HepG2 (cell line): ENCODE results near the gene FBN2. TPM values are rescaled to one million over a fixed set of nuclear protein-coding genes. Genes with fewer than 3 reads are reported as not detected.

Experiments
- ATAC-seq: fragments of 200-7000 bp; cut with Tn5 transposase; 3 replicates; pipeline ENCODE4 v1.9.1; 2020; ENCODE audit warnings: mild to moderate bottlenecking, moderate library complexity
- BruUV-seq: library from RNA; stranded (reverse); fragments of 400-500 nt; replicated peaks from 2 replicates; lab custom pipeline; 2021; lab: Mats Ljungman, UMichigan
- CTCF ChIA-PET: fragments of 300-600 bp; formaldehyde crosslinking; extraction: SDS; loops from one replicate; lab custom pipeline; 2021; ENCODE audit warnings: low total read pairs, inconsistent platforms, low intra/inter-chr PET ratio; lab: Yijun Ruan, JAX
- POLR2A ChIA-PET: fragments of 350-600 bp; sonication (Branson Sonifier 250); formaldehyde crosslinking; loops from one replicate; lab custom pipeline; 2020; ENCODE audit warnings: antibody characterized with exemption, inconsistent platforms; lab: Yijun Ruan, JAX
- DNase-seq: peaks from one replicate; pipeline ENCODE4 v3.0.0-alpha.2; 2015; ENCODE audit warnings: low spot score
- FAIRE-seq: peaks from 3 replicates; lab custom pipeline; 2011; peaks lifted over from hg19 to GRCh38; lab: Jason Lieb, UNC
- H2AFZ ChIP-seq: one replicate; pipeline ENCODE4 v1.6.1; 2011; ENCODE audit warnings: low read length, inconsistent platforms
- H3K27ac ChIP-seq: fragments of 300-600 bp; 3 replicates; pipeline ENCODE4 v1.8.0; 2011; ENCODE audit warnings: mixed run types, mild to moderate bottlenecking, mixed read lengths, low read length, inconsistent platforms; ENCODE audit not compliant: insufficient read depth; ENCODE audit errors: extremely low read length
- H3K27me3 ChIP-seq, 2 experiments: fragments of 200-600 bp in 1 of 2; 2 replicates in 1 of 2; 3 replicates in 1 of 2; pipeline versions ENCODE4 v1.6.0 to v1.8.0; 2011; ENCODE audit warnings: low read length in 2 of 2, mild to moderate bottlenecking in 2 of 2, moderate library complexity in 2 of 2, inconsistent platforms in 1 of 2; ENCODE audit not compliant: insufficient read depth in 2 of 2, control insufficient read depth in 1 of 2
- H3K36me3 ChIP-seq, 2 experiments: fragments of 200-600 bp in 1 of 2; replicated peaks in 1 of 2; 2 replicates in 1 of 2; 3 replicates in 1 of 2; pipeline versions ENCODE4 v1.5.1 to v1.8.0; 2011; ENCODE audit warnings: low read length in 2 of 2, inconsistent platforms in 1 of 2; ENCODE audit not compliant: insufficient read depth in 2 of 2, control insufficient read depth in 1 of 2
- H3K4me1 ChIP-seq: 2 replicates; pipeline ENCODE4 v1.5.1; 2012; ENCODE audit warnings: low read length, inconsistent platforms; ENCODE audit not compliant: insufficient read depth
- H3K4me2 ChIP-seq: 2 replicates; pipeline ENCODE4 v1.6.0; 2011; ENCODE audit warnings: low read depth, low read length, inconsistent platforms
- H3K4me3 ChIP-seq, 3 experiments: fragments of 200-600 bp in 1 of 3; sonication (generic), shearing (Covaris generic) in 1 of 3; replicated peaks in 1 of 3; 2 replicates each; pipeline ENCODE4 v1.5.1; 2011 to 2016; ENCODE audit warnings: low read length in 3 of 3, inconsistent platforms in 2 of 3, low read depth in 2 of 3, mild to moderate bottlenecking in 2 of 3, control low read depth in 1 of 3, mixed read lengths in 1 of 3; ENCODE audit not compliant: insufficient read depth in 1 of 3
- H3K79me2 ChIP-seq: one replicate; pipeline ENCODE4 v1.6.1; 2011; ENCODE audit warnings: low read length, inconsistent platforms; ENCODE audit not compliant: insufficient read depth
- H3K9ac ChIP-seq: 2 replicates; pipeline ENCODE4 v1.6.0; 2011; ENCODE audit warnings: mild to moderate bottlenecking, low read depth, low read length, inconsistent platforms; ENCODE audit not compliant: insufficient read depth
- H3K9me3 ChIP-seq: 2 replicates; pipeline ENCODE4 v1.5.1; 2012; ENCODE audit warnings: mild to moderate bottlenecking, low read length
- H4K20me1 ChIP-seq: 2 replicates; pipeline ENCODE4 v1.6.0; 2011; ENCODE audit warnings: inconsistent platforms, mild to moderate bottlenecking, low read length, moderate library complexity; ENCODE audit not compliant: insufficient read depth
- ISL2 ChIP-seq: sonication (generic); formaldehyde crosslinking; IDR thresholded peaks from 2 replicates; pipeline ENCODE4 v1.5.0; 2020; ENCODE audit warnings: missing genetic modification reagents
- KAT2B ChIP-seq: fragments of 150-350 bp; IDR thresholded peaks from 2 replicates; pipeline ENCODE4 v1.6.1; 2014; ENCODE audit warnings: low read depth, low read length, borderline replicate concordance
- PAWR ChIP-seq: sonication (generic); formaldehyde crosslinking; IDR thresholded peaks from 2 replicates; pipeline ENCODE4 v1.4.0; 2020; ENCODE audit warnings: missing genetic modification reagents, mild to moderate bottlenecking, borderline replicate concordance
- PHF21A ChIP-seq: sonication (generic); formaldehyde crosslinking; IDR thresholded peaks from 2 replicates; pipeline ENCODE4 v1.5.0; 2020; ENCODE audit warnings: mild to moderate bottlenecking, missing genetic modification reagents
- SCMH1 ChIP-seq: sonication (generic); formaldehyde crosslinking; IDR thresholded peaks from 2 replicates; pipeline ENCODE4 v1.9.0; 2021; ENCODE audit warnings: missing genetic modification reagents, mild to moderate bottlenecking, borderline replicate concordance
- ZNF33B ChIP-seq: sonication (generic); formaldehyde crosslinking; IDR thresholded peaks from 2 replicates; pipeline ENCODE4 v1.5.1; 2020; ENCODE audit warnings: mild to moderate bottlenecking, missing genetic modification reagents
- ZNF652 ChIP-seq: IDR thresholded peaks from 2 replicates; pipeline ENCODE4 v1.6.1; 2016; ENCODE audit warnings: low read depth, borderline replicate concordance
- WGBS: methylation state at CpG from one replicate; pipeline ENCODE4 v1.1.6; 2017; ENCODE audit warnings: low lambda C conversion rate; 5-methylcytosine and 5-hydroxymethylcytosine counted together
- in situ Hi-C: cut with HindIII; loops from 2 replicates; pipeline ENCODE4 v1.10.0; 2017; ENCODE audit warnings: low pct_unique_long_range_greater_than_20kb; ENCODE audit not compliant: extremely low pct_ligation_motif_present
- intact Hi-C: fragments of 100-400 bp; cut with micrococcal nuclease; formaldehyde crosslinking; loops from one replicate; pipeline ENCODE4 v1.10.0; 2022; ENCODE audit not compliant: unreplicated experiment
- polyA plus RNA-seq, 8 experiments: library from polyadenylated mRNA; depleted of rRNA in 3 of 8; stranded (reverse) in 7 of 8; unstranded in 1 of 8; fragments of >200 nt; fragmentation: Illumina TruSeq in 4 of 8; extraction: Trizol in 4 of 8; gene quantifications; 2 replicates each; pipeline versions ENCODE4 v1.2.1 to v1.2.3, GENCODE V29; 2011 to 2016; ENCODE audit warnings: low read depth in 4 of 8, missing spikeins in 1 of 8, mixed read lengths in 1 of 8; ENCODE audit not compliant: insufficient read depth in 1 of 8
- total RNA-seq, 5 experiments: library from RNA; depleted of rRNA; stranded (reverse); fragments of >200 nt; fragmentation: Illumina TruSeq; extraction: Trizol; gene quantifications; 2 replicates each; pipeline ENCODE4 v1.2.3, GENCODE V29; 2016; ENCODE audit warnings: low read depth in 1 of 5
- TF ChIP-seq, protein P1 (sequence below): sonication (generic); formaldehyde crosslinking; IDR thresholded peaks from 2 replicates; pipeline ENCODE4 v1.8.1; 2023; ENCODE audit warnings: missing genetic modification reagents, inconsistent platforms, borderline replicate concordance
- TF ChIP-seq, protein P2 (sequence below): sonication (generic); formaldehyde crosslinking; IDR thresholded peaks from 2 replicates; pipeline ENCODE4 v1.4.0; 2020; ENCODE audit warnings: low read depth, missing genetic modification reagents
- TF ChIP-seq, protein P3 (sequence below): sonication (generic); formaldehyde crosslinking; conservative IDR thresholded peaks from 2 replicates; pipeline ENCODE4 v1.8.1; 2023; ENCODE audit warnings: missing genetic modification reagents

The FBN2 gene
- total and polyA plus RNA-seq, 2 of the 13 experiments (the other 11 are each of a cell fraction or from before 2014, with no cell fraction given): not detected

DNA sequence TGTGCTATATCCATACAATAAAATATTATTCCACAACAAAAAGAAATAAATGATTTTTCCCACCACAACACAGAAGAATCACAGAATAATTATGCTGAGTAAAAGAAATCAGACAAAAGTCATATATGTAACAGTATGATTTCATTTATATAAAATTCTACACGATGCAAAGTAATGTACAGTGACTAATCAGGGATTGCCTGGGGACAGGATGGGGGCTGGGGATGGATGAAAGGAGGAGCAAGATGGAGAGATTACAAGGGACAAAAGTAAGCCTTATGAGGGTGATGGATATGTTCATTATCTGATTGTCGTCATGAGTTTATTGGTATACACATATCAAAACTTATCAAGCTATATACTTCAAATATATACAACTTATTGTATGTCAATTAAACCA, 154.0 kb downstream of the FBN2 start (continued):
- TF ChIP-seq, protein P1, sequence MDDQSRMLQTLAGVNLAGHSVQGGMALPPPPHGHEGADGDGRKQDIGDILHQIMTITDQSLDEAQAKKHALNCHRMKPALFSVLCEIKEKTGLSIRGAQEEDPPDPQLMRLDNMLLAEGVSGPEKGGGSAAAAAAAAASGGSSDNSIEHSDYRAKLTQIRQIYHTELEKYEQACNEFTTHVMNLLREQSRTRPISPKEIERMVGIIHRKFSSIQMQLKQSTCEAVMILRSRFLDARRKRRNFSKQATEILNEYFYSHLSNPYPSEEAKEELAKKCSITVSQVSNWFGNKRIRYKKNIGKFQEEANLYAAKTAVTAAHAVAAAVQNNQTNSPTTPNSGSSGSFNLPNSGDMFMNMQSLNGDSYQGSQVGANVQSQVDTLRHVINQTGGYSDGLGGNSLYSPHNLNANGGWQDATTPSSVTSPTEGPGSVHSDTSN (CRISPR knock-in tag): no peak
- no peak for TF ChIP-seq ISL2
- no peak for TF ChIP-seq SCMH1 (CRISPR knock-in tag)
- no peak for TF ChIP-seq ZNF652 (CRISPR knock-in tag)

DNA sequence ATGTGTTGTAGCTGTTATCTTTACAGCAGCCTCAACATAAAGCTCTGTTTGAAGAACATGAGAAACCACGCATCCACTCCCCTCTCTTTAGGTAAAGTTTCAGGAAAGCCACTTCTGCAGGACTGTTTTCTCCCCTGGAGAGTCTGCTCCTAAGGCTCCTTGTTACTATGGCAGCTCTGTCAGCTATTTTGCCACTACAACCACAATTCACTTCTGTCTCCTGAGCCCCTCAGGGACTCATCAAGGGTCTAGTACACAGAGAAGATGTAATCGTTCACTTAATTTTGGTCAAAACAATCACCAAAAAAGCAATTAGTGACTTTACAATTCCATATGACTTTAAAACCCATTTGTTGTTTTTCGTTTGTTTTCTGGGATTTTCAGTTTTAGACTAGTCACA, 157.7 kb downstream of the FBN2 start:
- no peak overlapping the region for H3K9ac ChIP-seq
- no peak overlapping the region for H2AFZ ChIP-seq
- POLR2A ChIA-PET: no interaction called here
- H4K20me1 ChIP-seq: no peaks in the 10 kb centered on the region
- WGBS: 2% methylated on average over 3 of the region's 3 CpGs
- H3K36me3 ChIP-seq: no peaks in the 10 kb centered on the region
- intact Hi-C loops (no loop called here), in situ Hi-C loops (no loop called here)
- H3K4me3 ChIP-seq: no peak overlapping the region
- CTCF ChIA-PET: no interaction called here
- DNase-seq: no peak
- no peaks in the 10 kb centered on the region for H3K27me3 ChIP-seq
- H3K9me3 ChIP-seq: no peaks in the 10 kb centered on the region
- no peak for FAIRE-seq
- no peaks in the 10 kb centered on the region for H3K79me2 ChIP-seq
- H3K4me1 ChIP-seq: no peaks in the 10 kb centered on the region
- no peak overlapping the region for H3K27ac ChIP-seq
- no TSS peak for BruUV-seq
- no peak for ATAC-seq
- H3K4me2 ChIP-seq: no peak overlapping the region
- TF ChIP-seq, protein P2, sequence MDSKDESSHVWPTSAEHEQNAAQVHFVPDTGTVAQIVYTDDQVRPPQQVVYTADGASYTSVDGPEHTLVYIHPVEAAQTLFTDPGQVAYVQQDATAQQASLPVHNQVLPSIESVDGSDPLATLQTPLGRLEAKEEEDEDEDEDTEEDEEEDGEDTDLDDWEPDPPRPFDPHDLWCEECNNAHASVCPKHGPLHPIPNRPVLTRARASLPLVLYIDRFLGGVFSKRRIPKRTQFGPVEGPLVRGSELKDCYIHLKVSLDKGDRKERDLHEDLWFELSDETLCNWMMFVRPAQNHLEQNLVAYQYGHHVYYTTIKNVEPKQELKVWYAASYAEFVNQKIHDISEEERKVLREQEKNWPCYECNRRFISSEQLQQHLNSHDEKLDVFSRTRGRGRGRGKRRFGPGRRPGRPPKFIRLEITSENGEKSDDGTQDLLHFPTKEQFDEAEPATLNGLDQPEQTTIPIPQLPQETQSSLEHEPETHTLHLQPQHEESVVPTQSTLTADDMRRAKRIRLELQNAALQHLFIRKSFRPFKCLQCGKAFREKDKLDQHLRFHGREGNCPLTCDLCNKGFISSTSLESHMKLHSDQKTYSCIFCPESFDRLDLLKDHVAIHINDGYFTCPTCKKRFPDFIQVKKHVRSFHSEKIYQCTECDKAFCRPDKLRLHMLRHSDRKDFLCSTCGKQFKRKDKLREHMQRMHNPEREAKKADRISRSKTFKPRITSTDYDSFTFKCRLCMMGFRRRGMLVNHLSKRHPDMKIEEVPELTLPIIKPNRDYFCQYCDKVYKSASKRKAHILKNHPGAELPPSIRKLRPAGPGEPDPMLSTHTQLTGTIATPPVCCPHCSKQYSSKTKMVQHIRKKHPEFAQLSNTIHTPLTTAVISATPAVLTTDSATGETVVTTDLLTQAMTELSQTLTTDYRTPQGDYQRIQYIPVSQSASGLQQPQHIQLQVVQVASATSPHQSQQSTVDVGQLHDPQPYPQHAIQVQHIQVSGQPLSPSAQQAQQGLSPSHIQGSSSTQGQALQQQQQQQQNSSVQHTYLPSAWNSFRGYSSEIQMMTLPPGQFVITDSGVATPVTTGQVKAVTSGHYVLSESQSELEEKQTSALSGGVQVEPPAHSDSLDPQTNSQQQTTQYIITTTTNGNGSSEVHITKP: no peak
- TF ChIP-seq, protein P3, sequence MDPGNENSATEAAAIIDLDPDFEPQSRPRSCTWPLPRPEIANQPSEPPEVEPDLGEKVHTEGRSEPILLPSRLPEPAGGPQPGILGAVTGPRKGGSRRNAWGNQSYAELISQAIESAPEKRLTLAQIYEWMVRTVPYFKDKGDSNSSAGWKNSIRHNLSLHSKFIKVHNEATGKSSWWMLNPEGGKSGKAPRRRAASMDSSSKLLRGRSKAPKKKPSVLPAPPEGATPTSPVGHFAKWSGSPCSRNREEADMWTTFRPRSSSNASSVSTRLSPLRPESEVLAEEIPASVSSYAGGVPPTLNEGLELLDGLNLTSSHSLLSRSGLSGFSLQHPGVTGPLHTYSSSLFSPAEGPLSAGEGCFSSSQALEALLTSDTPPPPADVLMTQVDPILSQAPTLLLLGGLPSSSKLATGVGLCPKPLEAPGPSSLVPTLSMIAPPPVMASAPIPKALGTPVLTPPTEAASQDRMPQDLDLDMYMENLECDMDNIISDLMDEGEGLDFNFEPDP: no peak
- TF ChIP-seq PAWR (no peak), ZNF33B (CRISPR knock-in tag) (no peak), KAT2B (no peak), PHF21A (CRISPR knock-in tag) (no peak)
